ENCODE measurements around the gene IQSEC3.

IQSEC3 gene

DNA sequence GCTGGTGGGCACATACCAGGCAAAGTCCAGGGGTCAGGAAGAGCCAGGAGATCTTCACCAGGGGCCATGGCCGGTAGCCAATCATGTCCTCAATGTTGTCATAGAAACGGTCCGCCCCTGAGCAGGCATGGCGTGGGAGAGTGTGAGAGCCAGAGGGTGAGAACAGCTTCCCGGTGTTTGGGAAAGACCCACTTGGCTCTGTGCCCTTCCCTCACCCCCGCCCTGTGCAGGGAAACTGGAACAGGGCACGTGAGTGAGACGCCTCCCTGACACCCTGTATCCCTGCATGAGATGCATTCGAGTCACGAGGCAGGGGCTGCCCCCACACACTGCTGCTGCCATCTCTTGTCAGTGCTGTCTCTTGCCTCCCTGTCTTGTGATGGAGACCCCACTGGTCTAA lies 126.7 kb downstream of the IQSEC3 start:
- H3K4me3 ChIP-seq (replicated peaks; ENCODE audit: low read depth, low read length), result no peak overlapping the region
- TF ChIP-seq, protein P1, sequence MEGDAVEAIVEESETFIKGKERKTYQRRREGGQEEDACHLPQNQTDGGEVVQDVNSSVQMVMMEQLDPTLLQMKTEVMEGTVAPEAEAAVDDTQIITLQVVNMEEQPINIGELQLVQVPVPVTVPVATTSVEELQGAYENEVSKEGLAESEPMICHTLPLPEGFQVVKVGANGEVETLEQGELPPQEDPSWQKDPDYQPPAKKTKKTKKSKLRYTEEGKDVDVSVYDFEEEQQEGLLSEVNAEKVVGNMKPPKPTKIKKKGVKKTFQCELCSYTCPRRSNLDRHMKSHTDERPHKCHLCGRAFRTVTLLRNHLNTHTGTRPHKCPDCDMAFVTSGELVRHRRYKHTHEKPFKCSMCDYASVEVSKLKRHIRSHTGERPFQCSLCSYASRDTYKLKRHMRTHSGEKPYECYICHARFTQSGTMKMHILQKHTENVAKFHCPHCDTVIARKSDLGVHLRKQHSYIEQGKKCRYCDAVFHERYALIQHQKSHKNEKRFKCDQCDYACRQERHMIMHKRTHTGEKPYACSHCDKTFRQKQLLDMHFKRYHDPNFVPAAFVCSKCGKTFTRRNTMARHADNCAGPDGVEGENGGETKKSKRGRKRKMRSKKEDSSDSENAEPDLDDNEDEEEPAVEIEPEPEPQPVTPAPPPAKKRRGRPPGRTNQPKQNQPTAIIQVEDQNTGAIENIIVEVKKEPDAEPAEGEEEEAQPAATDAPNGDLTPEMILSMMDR (IDR thresholded peaks at IDR 0.05; ENCODE audit: low read length, missing control alignments), result no peak

DNA sequence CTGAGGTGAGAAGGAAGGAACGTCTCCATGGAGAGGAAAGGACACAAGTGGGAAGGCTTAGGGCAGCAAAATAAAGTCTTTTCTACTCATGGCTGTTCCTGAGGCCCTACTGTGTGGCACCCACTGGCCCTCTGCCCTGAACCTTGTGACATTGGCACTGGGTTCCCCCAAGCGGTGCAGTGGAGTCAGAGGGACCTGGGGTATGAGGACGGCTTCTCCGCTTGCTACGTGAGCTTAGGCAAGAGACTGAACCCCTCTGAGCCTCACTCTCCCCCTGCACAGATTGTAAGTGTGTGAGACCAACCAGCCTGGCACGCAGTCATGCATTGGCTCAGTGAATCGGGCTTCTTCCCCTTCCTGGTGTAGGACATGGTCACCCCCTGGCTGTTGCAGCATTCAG lies 127.7 kb downstream of the IQSEC3 start:
- TF ChIP-seq, protein P1 (IDR thresholded peaks at IDR 0.05; ENCODE audit: low read length, missing control alignments), result no peak
- no peak for DNase-seq (ENCODE audit: low read depth)
- no peak overlapping the region for H3K4me3 ChIP-seq (replicated peaks; ENCODE audit: low read depth, low read length)

More for the DNA sequence above, 126.7 kb downstream of the IQSEC3 start:
- peak; percentile 33 for DNase-seq (ENCODE audit: low read depth)

DNA sequence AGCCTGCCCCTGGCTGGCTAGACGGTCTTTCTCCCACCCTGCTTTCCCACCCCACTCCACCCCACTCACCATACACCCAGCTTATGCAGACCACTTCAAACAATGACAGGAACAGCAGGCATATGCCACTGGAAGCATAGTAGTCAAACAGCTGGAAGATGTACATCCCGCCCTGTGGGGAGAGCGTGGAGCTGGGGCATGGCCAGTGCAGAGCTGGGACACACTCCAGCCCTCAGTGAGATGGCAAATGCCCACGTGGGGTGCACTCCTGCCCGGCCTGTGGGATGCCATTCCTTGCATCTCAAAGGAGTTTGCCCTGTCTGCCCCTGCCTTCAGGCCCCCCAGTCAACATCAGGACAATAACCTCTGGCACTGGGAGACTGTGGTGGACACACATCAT lies 128.6 kb downstream of the IQSEC3 start:
- TF ChIP-seq, protein P1 (IDR thresholded peaks at IDR 0.05; ENCODE audit: low read length, missing control alignments), result no peak
- DNase-seq (ENCODE audit: low read depth), result no peak

DNA sequence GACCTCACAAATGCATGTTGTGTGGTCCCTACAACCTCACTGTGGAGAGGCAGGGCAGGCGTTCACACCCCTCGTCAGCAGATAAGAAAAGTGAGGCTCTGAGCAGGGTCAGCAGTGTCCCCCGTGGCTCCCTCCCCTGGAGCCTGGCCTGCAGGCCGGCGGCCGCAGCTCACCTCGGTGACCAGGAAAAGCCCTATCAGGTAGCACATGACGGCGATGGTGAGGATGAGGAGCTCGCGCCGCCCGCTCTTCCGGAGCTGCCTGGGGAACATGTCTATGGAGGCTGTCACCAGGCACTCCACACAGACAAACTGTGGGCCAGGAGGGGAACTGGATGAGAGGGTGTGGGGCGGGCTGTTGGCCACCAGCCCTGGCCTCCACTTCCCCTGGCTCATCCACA lies 129.4 kb downstream of the IQSEC3 start:
- no peak overlapping the region for H3K4me3 ChIP-seq (replicated peaks; ENCODE audit: low read depth, low read length)
- DNase-seq (ENCODE audit: low read depth), result no peak
- TF ChIP-seq, protein P1 (IDR thresholded peaks at IDR 0.05; ENCODE audit: low read length, missing control alignments), result no peak

More for the DNA sequence above, 128.6 kb downstream of the IQSEC3 start:
- H3K4me3 ChIP-seq (replicated peaks; ENCODE audit: low read depth, low read length), result no peak overlapping the region

DNA sequence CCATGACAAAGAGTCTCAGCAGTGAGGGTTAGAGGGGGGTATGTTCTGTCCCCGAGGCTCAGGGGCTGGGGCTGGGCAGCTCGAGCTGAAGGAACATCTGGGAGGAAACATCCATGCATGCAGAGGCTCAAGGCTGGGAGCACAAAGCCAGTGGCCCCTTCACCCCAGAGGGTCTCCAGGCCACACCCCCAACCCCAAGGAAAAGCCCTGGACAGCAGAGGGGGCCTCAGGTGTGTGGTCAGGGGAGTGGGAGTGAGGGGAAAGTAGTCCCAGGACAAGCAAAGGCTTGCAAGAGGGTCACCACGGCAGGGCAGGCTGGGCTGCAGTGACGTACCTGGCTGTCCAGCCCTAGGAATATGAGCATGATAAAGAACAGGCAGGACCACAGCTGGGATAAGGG lies 129.9 kb downstream of the IQSEC3 start:
- TF ChIP-seq, protein P1 (IDR thresholded peaks at IDR 0.05; ENCODE audit: low read length, missing control alignments), result no peak
- H3K4me3 ChIP-seq (replicated peaks; ENCODE audit: low read depth, low read length), result no peak overlapping the region
- no peak for DNase-seq (ENCODE audit: low read depth)

DNA sequence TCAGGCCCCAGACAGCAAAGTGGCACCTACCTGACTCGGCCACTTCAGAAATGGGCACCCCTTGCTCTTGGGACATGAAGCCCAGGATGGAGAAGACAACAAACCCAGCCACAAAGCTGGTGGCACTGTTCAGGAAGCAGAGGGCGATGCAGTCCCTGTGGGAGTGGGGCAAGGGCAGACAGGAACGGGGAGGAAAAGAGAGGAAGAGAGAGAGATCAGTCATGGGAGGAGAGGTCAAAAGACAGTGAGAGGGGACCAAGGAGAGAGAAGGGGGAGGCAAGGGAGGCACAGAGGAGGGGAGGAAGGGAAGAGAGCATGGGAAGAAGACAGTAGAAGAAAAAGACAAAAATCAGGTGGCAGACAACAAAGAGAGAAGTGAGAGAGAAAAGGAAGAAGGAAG lies 130.8 kb downstream of the IQSEC3 start:
- DNase-seq (ENCODE audit: low read depth), result no peak
- TF ChIP-seq, protein P1 (IDR thresholded peaks at IDR 0.05; ENCODE audit: low read length, missing control alignments), result no peak
- no peak overlapping the region for H3K4me3 ChIP-seq (replicated peaks; ENCODE audit: low read depth, low read length)

DNA sequence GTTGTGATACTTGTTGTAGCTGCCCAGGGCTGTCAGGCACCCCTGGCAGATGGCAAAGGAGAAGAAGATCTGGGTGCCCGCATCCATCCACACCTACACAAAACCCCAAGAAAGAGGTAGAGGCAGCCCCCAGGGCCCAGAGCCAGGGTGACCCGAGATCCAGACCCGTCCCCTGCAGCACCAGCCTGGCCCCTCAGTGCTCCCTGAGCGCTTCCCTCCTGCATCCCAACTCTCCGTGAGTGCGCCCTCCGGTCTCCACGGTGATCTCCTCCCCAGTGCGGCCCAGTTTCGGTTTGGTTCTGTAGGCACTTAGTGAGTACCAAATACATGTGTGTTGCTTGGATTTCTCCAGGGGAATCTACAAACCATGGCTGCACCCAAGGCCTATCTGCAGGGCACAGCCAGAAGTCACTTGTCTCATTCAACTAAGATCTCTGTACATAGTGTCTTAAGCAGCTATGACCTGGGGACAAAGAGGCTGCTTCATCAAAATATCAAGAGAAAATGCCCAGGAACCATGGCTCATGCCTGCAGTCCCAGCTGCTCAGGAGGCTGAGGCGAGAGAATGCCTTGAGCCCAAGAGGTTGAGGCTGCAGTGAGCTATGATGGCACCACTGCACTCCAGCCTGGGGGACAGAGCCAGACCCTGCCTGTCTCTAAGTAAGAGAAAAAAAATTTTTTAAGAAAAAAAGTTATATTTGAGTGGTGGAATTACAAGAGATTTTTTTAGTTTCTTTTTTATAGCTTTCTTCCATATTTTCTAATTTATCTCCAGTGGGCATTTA lies 131.5 kb downstream of the IQSEC3 start:
- no peak for DNase-seq (ENCODE audit: low read depth)
- no peak overlapping the region for H3K4me3 ChIP-seq (replicated peaks; ENCODE audit: low read depth, low read length)
- TF ChIP-seq, protein P1 (IDR thresholded peaks at IDR 0.05; ENCODE audit: low read length, missing control alignments), result no peak
